Aorta (tissue), 5 donors: ENCODE data around the gene GDE1. TPM values are rescaled to one million over a fixed set of nuclear protein-coding genes. Genes with fewer than 3 reads are reported as not detected.
"Not testable (repeated sequence)": the region's sequence is repeated elsewhere in the genome, so short reads cannot be mapped to it uniquely, and the experiment has no call there.

Source experiments
- ATAC-seq: fragments of 200-7000 bp; cut with Tn5 transposase; one replicate; pipeline ENCODE4 v1.9.1; 2022; ENCODE audit warnings: moderate library complexity; ENCODE audit not compliant: low FRiP score
- DNase-seq, 2 donors: peaks; one replicate each; pipeline ENCODE4 v3.0.0-alpha.2; 2020
- H3K27ac ChIP-seq, 2 donors: one replicate each; pipeline ENCODE4 v1.5.1; 2013; ENCODE audit warnings: low read length in 2 of 2, mild to moderate bottlenecking in 2 of 2, moderate library complexity in 2 of 2, control low read depth in 1 of 2, inconsistent platforms in 1 of 2, low read depth in 1 of 2
- H3K27me3 ChIP-seq, 2 donors: one replicate each; pipeline ENCODE4 v1.6.1; 2013; ENCODE audit warnings: control low read depth in 1 of 2, low read length in 1 of 2, mild to moderate bottlenecking in 1 of 2, moderate library complexity in 1 of 2; ENCODE audit not compliant: insufficient read depth in 2 of 2, control insufficient read depth in 1 of 2
- H3K36me3 ChIP-seq, 2 donors: one replicate each; pipeline ENCODE4 v1.6.1; 2013; ENCODE audit warnings: control low read depth in 1 of 2, low read length in 1 of 2, mild to moderate bottlenecking in 1 of 2; ENCODE audit not compliant: insufficient read depth in 2 of 2, control insufficient read depth in 1 of 2
- H3K4me1 ChIP-seq, 2 donors: one replicate each; pipeline ENCODE4 v1.6.1; 2013; ENCODE audit warnings: low read length in 2 of 2, control low read depth in 1 of 2, mild to moderate bottlenecking in 1 of 2, moderate library complexity in 1 of 2; ENCODE audit not compliant: insufficient read depth in 2 of 2, control insufficient read depth in 1 of 2
- H3K4me3 ChIP-seq, 2 donors: one replicate each; pipeline ENCODE4 v1.5.1; 2013; ENCODE audit warnings: low read length in 2 of 2, control low read depth in 1 of 2, mild to moderate bottlenecking in 1 of 2
- H3K9me3 ChIP-seq: one replicate; pipeline ENCODE4 v1.6.1; 2013; ENCODE audit warnings: mild to moderate bottlenecking, low read length; ENCODE audit not compliant: control insufficient read depth
- WGBS, 2 donors: extraction: QIAGEN DNeasy Blood & Tissue Kit; methylation state at CpG; one replicate each; pipeline ENCODE4 v1.1.7; 2013; 5-methylcytosine and 5-hydroxymethylcytosine counted together
- intact Hi-C, 2 donors: fragments of 100-400 bp; cut with DNase I; formaldehyde crosslinking; loops; one replicate each; pipeline versions ENCODE4 v1.14.2 to v1.15.0; 2022
- polyA plus RNA-seq, 2 donors: library from polyadenylated mRNA; stranded (reverse); fragments of 200-250 nt; gene quantifications; one replicate each; pipeline ENCODE4 v1.2.3, GENCODE V29; 2013
- total RNA-seq, 2 donors: library from RNA; stranded (reverse); fragmentation: NEBNext Ultra II Directional; extraction: Animal tissue kit (Norgen Biotek cat#: 25700); gene quantifications; one replicate each; pipeline ENCODE4 v1.2.1, GENCODE V29; 2021
- donor health status: healthy with polysubstance abuse.
- donor health status: Bipolar disorder and iron deficiency.
- donor health status: DM: no; HTN: no; CAD: no.
- donor health status: DM: no; HTN: no; CAD: no.
- donor health status: DM: yes; HTN: yes; CAD: no.

The GDE1 gene
- total and polyA plus RNA-seq, 4 donors, result 33.5 to 55.0 (median 40.8) TPM

GRCh38 chr16:19555186-19555937, 33.5 kb upstream of the GDE1 start, which contains the start of gene VPS35L:
Gene VPS35L, plus strand, starts transcription at chr16:19555703. Its CDS starts 27 bp downstream, at chr16:19555730.
- DNase-seq (peak; percentile 99 to 100), ATAC-seq (peak; percentile 100)
- intact Hi-C loops, result loop anchor here in 1 of 2 donors (5.0 to 10.0 kb wide), 2 partner anchors 159 to 332 kb away; partner anchors contain the start of genes IQCK and KNOP1
- H3K27me3 ChIP-seq, result no peaks in the 10 kb centered on the region
- H3K36me3 ChIP-seq, result no peaks in the 10 kb centered on the region
- H3K9me3 ChIP-seq, result no peaks in the 10 kb centered on the region
- H3K4me1 ChIP-seq, result no peaks in the 10 kb centered on the region
- H3K4me3 ChIP-seq, result peak within 1 kb of the TSS; percentile 51
- H3K27ac ChIP-seq, result peak within 1 kb of the TSS in 1 of 2 donors; percentile 39
- WGBS, 2 donors, result 0 to 1% methylated on average over 53 of the region's 53 CpGs

- no peak for DNase-seq
- H3K36me3 ChIP-seq, result peaks cover 0 to under 1% of the 10 kb centered on the region in 2 donors
- no peak overlapping the region for H3K4me3 ChIP-seq
- no peak overlapping the region for H3K27ac ChIP-seq
- H3K27me3 ChIP-seq, result no peaks in the 10 kb centered on the region
- ATAC-seq, result no peak
- intact Hi-C loops, result loop anchor here in 1 of 2 donors (10.0 kb wide), 1 partner anchor 165 kb away; the partner anchor contains the start of genes IQCK and KNOP1
- H3K9me3 ChIP-seq, result no peaks in the 10 kb centered on the region
- H3K4me1 ChIP-seq, result no peaks in the 10 kb centered on the region
Measured at GRCh38 chr16:19549673-19550072, 27.8 kb upstream of the GDE1 start.

- H3K4me3 ChIP-seq, result no peak overlapping the region
- intact Hi-C loops, result no loop called here
- WGBS, 2 donors, result 95 to 97% methylated on average over 3 of the region's 3 CpGs
- H3K4me1 ChIP-seq, result no peaks in the 10 kb centered on the region
- DNase-seq, result no peak
- H3K27me3 ChIP-seq, result no peaks in the 10 kb centered on the region
- no peak for ATAC-seq
- H3K9me3 ChIP-seq, result no peaks in the 10 kb centered on the region
- no peak overlapping the region for H3K27ac ChIP-seq
- H3K36me3 ChIP-seq, result peaks cover 0 to 6% of the 10 kb centered on the region in 2 donors
Measured at GRCh38 chr16:19548144-19548543, 26.2 kb upstream of the GDE1 start.

GRCh38 chr16:19543278-19543996, 21.5 kb upstream of the GDE1 start:
- DNase-seq, ATAC-seq, H3K4me1 ChIP-seq, H3K9me3 ChIP-seq, H3K27me3 ChIP-seq, H3K4me3 ChIP-seq, intact Hi-C loops, H3K36me3 ChIP-seq, H3K27ac ChIP-seq: not testable (repeated sequence)
- WGBS, 2 donors, result 74 to 80% methylated on average over 10 of the region's 10 CpGs

GRCh38 chr16:19542138-19542821, 20.4 kb upstream of the GDE1 start:
- H3K4me3 ChIP-seq, result no peak overlapping the region
- no peak for ATAC-seq
- no peak overlapping the region for H3K27ac ChIP-seq
- no peaks in the 10 kb centered on the region for H3K4me1 ChIP-seq
- no peak for DNase-seq
- no peaks in the 10 kb centered on the region for H3K27me3 ChIP-seq
- peaks cover 0 to 6% of the 10 kb centered on the region in 2 donors for H3K36me3 ChIP-seq
- WGBS, 2 donors, result 93 to 94% methylated on average over 3 of the region's 3 CpGs
- intact Hi-C loops, result no loop called here
- H3K9me3 ChIP-seq, result no peaks in the 10 kb centered on the region

- WGBS, 2 donors, result 96% methylated on average over 6 of the region's 6 CpGs
- Histone ChIP-seq H3K36me3 (peaks cover 3 to 6% of the 10 kb centered on the region in 2 donors), H3K4me3 (no peak overlapping the region), H3K27ac (no peak overlapping the region), H3K27me3 (no peaks in the 10 kb centered on the region), H3K4me1 (no peaks in the 10 kb centered on the region), H3K9me3 (no peaks in the 10 kb centered on the region)
- no peak for DNase-seq
- intact Hi-C loops, result no loop called here
- no peak for ATAC-seq
Measured at GRCh38 chr16:19540241-19540970, 18.5 kb upstream of the GDE1 start.

GRCh38 chr16:19532601-19533000, 10.7 kb upstream of the GDE1 start:
- Histone ChIP-seq H3K4me3 (no peak overlapping the region), H3K36me3 (peaks cover 0 to 8% of the 10 kb centered on the region in 2 donors), H3K9me3 (no peaks in the 10 kb centered on the region), H3K4me1 (no peaks in the 10 kb centered on the region), H3K27me3 (no peaks in the 10 kb centered on the region), H3K27ac (no peak overlapping the region)
- intact Hi-C loops, result no loop called here
- DNase-seq, result no peak
- ATAC-seq, result no peak
- WGBS, 2 donors, result 80 to 94% methylated on average over 1 of the region's 1 CpG

GRCh38 chr16:19528666-19529065, 6.8 kb upstream of the GDE1 start:
- Histone ChIP-seq H3K27ac (no peak overlapping the region), H3K4me1 (no peaks in the 10 kb centered on the region), H3K9me3 (no peaks in the 10 kb centered on the region), H3K27me3 (no peaks in the 10 kb centered on the region), H3K4me3 (no peak overlapping the region), H3K36me3 (peaks cover 0 to 4% of the 10 kb centered on the region in 2 donors)
- intact Hi-C loops, result no loop called here
- no peak for ATAC-seq
- 98 to 99% methylated on average over 3 of the region's 3 CpGs for WGBS, 2 donors
- no peak for DNase-seq
